ENCODE data around the gene TMEM205.
"Not testable (repeated sequence)": the region's sequence is repeated elsewhere in the genome, so short reads cannot be mapped to it uniquely, and the experiment has no call there.

TMEM205 gene

GRCh38 chr19:11338569-11339253 is 7.4 kb downstream of the TMEM205 start:
- TF ChIP-seq, protein P1, sequence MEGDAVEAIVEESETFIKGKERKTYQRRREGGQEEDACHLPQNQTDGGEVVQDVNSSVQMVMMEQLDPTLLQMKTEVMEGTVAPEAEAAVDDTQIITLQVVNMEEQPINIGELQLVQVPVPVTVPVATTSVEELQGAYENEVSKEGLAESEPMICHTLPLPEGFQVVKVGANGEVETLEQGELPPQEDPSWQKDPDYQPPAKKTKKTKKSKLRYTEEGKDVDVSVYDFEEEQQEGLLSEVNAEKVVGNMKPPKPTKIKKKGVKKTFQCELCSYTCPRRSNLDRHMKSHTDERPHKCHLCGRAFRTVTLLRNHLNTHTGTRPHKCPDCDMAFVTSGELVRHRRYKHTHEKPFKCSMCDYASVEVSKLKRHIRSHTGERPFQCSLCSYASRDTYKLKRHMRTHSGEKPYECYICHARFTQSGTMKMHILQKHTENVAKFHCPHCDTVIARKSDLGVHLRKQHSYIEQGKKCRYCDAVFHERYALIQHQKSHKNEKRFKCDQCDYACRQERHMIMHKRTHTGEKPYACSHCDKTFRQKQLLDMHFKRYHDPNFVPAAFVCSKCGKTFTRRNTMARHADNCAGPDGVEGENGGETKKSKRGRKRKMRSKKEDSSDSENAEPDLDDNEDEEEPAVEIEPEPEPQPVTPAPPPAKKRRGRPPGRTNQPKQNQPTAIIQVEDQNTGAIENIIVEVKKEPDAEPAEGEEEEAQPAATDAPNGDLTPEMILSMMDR (IDR thresholded peaks at IDR 0.05; ENCODE audit: low read depth, low read length) = no peak
- DNase-seq (ENCODE audit: low read depth, low spot score) = no peak
- in situ Hi-C loops (cut with HindIII; ENCODE audit: low sequenced_read_pairs) = no loop called here
- H3K4me3 ChIP-seq (ENCODE audit: low read depth, low read length) = peak overlapping the region; percentile 47

DNA sequence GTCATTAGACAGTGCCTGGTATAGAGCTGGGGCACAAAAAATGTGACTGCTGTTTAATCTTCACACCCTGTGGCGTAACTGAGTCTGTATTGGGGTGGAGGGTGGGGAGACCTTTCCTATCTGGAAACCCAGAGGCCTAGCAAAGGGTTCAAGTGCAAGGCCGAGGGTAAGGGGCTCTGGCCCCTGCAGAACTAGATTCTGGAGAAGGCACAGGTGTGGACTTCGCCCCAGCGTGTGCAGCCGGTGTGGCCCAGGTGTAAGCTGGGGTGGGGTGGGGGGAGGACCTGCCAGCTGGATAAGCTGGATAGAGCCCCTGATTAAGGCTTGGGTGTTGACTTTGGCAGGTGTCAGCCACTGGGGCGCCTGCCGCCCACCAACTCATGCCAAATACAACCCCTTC is 7.9 kb downstream of the TMEM205 start:
- no peak overlapping the region for H3K4me3 ChIP-seq (ENCODE audit: low read depth, low read length)
- in situ Hi-C loops (cut with HindIII; ENCODE audit: low sequenced_read_pairs) = no loop called here
- TF ChIP-seq, protein P1 (IDR thresholded peaks at IDR 0.05; ENCODE audit: low read depth, low read length) = no peak
- DNase-seq (ENCODE audit: low read depth, low spot score) = no peak

GRCh38 chr19:11337080-11337479 is 9.0 kb downstream of the TMEM205 start:
- in situ Hi-C loops (cut with HindIII; ENCODE audit: low sequenced_read_pairs) = no loop called here
- TF ChIP-seq, protein P1 (IDR thresholded peaks at IDR 0.05; ENCODE audit: low read depth, low read length) = no peak
- DNase-seq (ENCODE audit: low read depth, low spot score) = no peak
- no peak overlapping the region for H3K4me3 ChIP-seq (ENCODE audit: low read depth, low read length)

- DNase-seq (ENCODE audit: low read depth, low spot score) = no peak
- TF ChIP-seq, protein P1 (IDR thresholded peaks at IDR 0.05; ENCODE audit: low read depth, low read length) = no peak
- in situ Hi-C loops (cut with HindIII; ENCODE audit: low sequenced_read_pairs) = no loop called here
- H3K4me3 ChIP-seq (ENCODE audit: low read depth, low read length) = no peak overlapping the region
Observed at GRCh38 chr19:11335449-11336146, 10.5 kb downstream of the TMEM205 start.

DNA sequence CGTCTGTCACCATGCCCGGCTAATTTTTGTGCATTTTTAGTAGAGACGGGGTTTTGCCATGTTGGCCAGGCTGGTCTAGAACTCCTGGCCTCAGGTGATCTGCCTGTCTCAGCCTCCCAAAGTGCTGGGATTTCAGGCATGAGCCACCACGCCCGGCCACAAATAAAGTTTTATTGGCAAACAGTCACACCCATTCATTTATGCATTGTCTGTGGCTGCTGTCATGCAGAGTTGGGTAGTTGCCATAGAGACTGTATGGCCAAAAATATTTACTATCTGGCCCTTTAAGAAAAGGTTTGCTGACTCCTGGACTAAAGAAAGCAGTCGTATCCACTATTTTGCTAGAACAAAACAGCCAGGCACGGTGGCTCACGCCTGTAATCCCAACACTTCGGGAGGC is 12.2 kb downstream of the TMEM205 start:
- peak; percentile 32 for DNase-seq (ENCODE audit: low read depth, low spot score)
- in situ Hi-C loops (cut with HindIII; ENCODE audit: low sequenced_read_pairs); H3K4me3 ChIP-seq (ENCODE audit: low read depth, low read length): not testable (repeated sequence)

DNA sequence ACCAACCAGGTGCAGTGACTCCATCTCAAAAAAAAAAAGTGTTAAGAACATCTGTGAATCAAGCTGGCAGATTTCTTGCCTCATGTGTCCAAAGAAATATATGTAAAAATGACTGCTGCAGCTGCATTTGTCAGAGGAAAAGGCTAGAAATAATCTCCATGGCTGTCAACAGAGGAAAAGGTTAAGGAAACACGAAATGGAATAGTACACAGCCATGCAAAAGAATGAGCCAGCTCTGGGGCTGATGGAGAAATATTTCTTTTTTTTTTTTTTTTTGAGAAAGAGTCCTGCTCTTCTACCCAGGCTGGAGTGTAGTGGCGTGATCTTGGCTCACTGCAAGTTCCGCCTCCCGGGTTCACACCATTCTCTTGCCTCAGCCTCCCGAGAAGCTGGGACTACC is 13.2 kb downstream of the TMEM205 start:
- DNase-seq (ENCODE audit: low read depth, low spot score) = no peak
- no peak overlapping the region for H3K4me3 ChIP-seq (ENCODE audit: low read depth, low read length)
- in situ Hi-C loops (cut with HindIII; ENCODE audit: low sequenced_read_pairs) = no loop called here
- TF ChIP-seq, protein P1 (IDR thresholded peaks at IDR 0.05; ENCODE audit: low read depth, low read length) = no peak

DNA sequence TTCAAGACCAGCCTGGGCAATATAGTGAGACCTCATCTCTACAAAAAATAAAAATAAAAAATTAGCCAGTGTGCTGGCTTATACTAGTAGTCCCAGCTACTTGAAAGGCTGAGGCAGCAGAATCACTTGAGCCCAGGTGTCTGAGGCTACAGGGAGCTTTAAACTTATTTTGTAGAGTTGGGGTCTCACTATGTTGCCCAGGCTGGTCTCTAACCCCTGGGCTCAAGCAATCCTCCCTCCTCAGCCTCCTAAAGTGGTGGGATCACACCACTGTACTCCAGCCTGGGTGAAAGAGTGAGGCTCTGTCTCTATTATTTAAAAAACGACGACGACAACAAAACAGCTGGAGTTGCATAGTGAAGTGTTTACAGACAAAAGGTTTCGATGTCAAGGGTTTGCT is 14.6 kb downstream of the TMEM205 start:
- TF ChIP-seq, protein P1 (IDR thresholded peaks at IDR 0.05; ENCODE audit: low read depth, low read length) = no peak
- H3K4me3 ChIP-seq (ENCODE audit: low read depth, low read length) = no peak overlapping the region
- in situ Hi-C loops (cut with HindIII; ENCODE audit: low sequenced_read_pairs) = no loop called here
- no peak for DNase-seq (ENCODE audit: low read depth, low spot score)

Measured in astrocyte of the spinal cord (primary cell).